ENCODE measurements around the gene ALKBH1.
"Not testable (repeated sequence)": the region's sequence is repeated elsewhere in the genome, so short reads cannot be mapped to it uniquely, and the experiment has no call there.

ALKBH1 gene

GRCh38 chr14:77707724-77708408, at the start of gene ALKBH1, which contains the start of gene SLIRP:
Gene ALKBH1, minus strand, starts transcription at chr14:77708023. Its CDS starts 19 bp downstream, at chr14:77708004.
Gene SLIRP, plus strand, starts transcription at chr14:77708103. Its CDS starts 9 bp downstream, at chr14:77708112.
- DNase-seq (ENCODE audit: low spot score) = peak; percentile 91

GRCh38 chr14:77752799-77753516, 45.1 kb upstream of the ALKBH1 start:
- no peak for DNase-seq (ENCODE audit: low spot score)

- DNase-seq (ENCODE audit: low spot score) = no peak
These were observed 44.4 kb upstream of the ALKBH1 start for GRCh38 chr14:77752266-77752665.

- not testable (repeated sequence) for DNase-seq (ENCODE audit: low spot score)
These were observed 39.6 kb upstream of the ALKBH1 start for GRCh38 chr14:77747425-77747824.

GRCh38 chr14:77746064-77746702, 38.4 kb upstream of the ALKBH1 start:
- no peak for DNase-seq (ENCODE audit: low spot score)

- DNase-seq (ENCODE audit: low spot score) = no peak
These were observed 33.6 kb upstream of the ALKBH1 start for GRCh38 chr14:77741438-77741837.

- DNase-seq (ENCODE audit: low spot score) = no peak
These were observed 30.9 kb upstream of the ALKBH1 start for GRCh38 chr14:77738559-77739250.

GRCh38 chr14:77730976-77731497, 23.2 kb upstream of the ALKBH1 start:
- DNase-seq (ENCODE audit: low spot score) = no peak

GRCh38 chr14:77722301-77722700, 14.5 kb upstream of the ALKBH1 start:
- no peak for DNase-seq (ENCODE audit: low spot score)

GRCh38 chr14:77721437-77721836, 13.6 kb upstream of the ALKBH1 start:
- DNase-seq (ENCODE audit: low spot score) = no peak

- DNase-seq (ENCODE audit: low spot score) = no peak
These were observed 9.9 kb upstream of the ALKBH1 start for GRCh38 chr14:77717608-77718305.

- no peak for DNase-seq (ENCODE audit: low spot score)
These were observed 7.1 kb upstream of the ALKBH1 start for GRCh38 chr14:77714926-77715325.

- DNase-seq (ENCODE audit: low spot score) = no peak
These were observed 2.5 kb upstream of the ALKBH1 start for GRCh38 chr14:77710364-77710763.

GRCh38 chr14:77709412-77709811, 1.6 kb upstream of the ALKBH1 start:
- peak; percentile 90 for DNase-seq (ENCODE audit: low spot score)

- DNase-seq (ENCODE audit: low spot score) = peak; percentile 16
These were observed 926 bp upstream of the ALKBH1 start for GRCh38 chr14:77708749-77709148.

GRCh38 chr14:77707355-77707723, 484 bp downstream of the ALKBH1 start:
- peak; percentile 56 for DNase-seq (ENCODE audit: low spot score)

- no peak for DNase-seq (ENCODE audit: low spot score)
These were observed 16.6 kb downstream of the ALKBH1 start for GRCh38 chr14:77691259-77691658.

- DNase-seq (ENCODE audit: low spot score) = no peak
These were observed 25.7 kb downstream of the ALKBH1 start for GRCh38 chr14:77682158-77682553.

GRCh38 chr14:77681196-77682157, 26.3 kb downstream of the ALKBH1 start:
- no peak for DNase-seq (ENCODE audit: low spot score)

- DNase-seq (ENCODE audit: low spot score) = no peak
These were observed 32.9 kb downstream of the ALKBH1 start for GRCh38 chr14:77674931-77675330.
